ENCODE data around the gene EPN1. TPM values are rescaled to one million over a fixed set of nuclear protein-coding genes. Genes with fewer than 3 reads are reported as not detected.

Gene EPN1
- total RNA-seq, 1 donor from 2014 or later: 213 TPM

DNA sequence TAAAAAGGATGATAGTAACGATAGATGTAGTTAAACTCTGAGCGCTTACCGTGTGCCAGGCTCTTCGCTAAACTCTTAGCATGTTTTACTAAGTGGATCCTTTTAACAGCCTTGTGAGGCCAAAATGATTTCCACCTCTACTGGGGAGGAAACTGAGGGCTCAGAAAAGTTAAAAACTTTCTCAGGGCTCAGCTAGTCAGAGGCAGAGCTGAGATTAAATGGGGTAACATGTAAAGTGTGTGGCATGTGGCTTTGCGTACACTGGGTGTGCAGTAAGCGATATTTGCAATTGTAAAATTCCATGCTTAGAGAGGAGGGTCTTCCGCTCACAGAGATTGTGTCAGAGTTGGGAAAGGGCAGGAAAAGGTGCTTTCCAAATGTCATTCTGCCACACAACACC is 18.5 kb upstream of the EPN1 start:
- DNase-seq (ENCODE audit: missing footprints) (no peak), ATAC-seq (no peak)
- intact Hi-C loops (cut with DNase I): no loop called here

DNA sequence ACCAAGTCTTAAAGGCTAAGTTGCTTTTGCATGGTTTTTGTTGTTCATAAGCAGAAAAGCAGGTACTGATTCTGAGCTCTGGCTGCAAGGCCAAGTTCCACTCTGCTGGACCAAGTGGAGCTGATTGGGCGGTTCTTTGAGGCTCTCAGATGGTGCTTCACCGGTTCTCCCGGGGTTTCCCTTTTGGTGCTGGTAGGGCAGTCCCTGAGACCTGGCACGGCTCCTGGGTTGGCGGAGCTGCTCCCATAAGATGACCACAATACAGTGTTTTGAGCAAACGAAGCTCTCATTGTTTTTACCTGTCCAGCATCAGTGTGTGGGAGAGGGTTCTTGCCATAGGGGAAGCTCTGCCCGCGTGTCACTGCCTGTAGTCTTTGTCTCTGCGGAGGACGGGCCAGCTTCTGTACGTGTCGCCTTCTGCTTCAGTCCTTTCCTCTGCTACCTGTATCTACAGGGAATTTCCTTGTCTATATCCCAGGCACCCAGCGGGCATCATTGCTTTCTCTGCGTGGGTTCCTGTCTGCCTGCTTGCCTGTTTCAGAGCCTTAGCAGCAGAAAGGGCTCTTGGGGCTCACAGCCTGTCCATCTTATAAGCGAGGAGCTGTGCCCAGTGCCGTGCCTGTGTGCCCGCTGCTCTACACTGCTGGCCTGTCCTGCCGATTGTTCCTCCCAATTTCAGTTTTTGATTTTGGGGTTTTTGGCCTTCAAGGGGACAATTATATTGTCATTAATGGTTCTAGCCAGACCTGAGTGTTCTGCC is 17.9 kb upstream of the EPN1 start:
- DNase-seq (ENCODE audit: missing footprints): no peak
- intact Hi-C loops (cut with DNase I): no loop called here
- ATAC-seq: no peak

DNA sequence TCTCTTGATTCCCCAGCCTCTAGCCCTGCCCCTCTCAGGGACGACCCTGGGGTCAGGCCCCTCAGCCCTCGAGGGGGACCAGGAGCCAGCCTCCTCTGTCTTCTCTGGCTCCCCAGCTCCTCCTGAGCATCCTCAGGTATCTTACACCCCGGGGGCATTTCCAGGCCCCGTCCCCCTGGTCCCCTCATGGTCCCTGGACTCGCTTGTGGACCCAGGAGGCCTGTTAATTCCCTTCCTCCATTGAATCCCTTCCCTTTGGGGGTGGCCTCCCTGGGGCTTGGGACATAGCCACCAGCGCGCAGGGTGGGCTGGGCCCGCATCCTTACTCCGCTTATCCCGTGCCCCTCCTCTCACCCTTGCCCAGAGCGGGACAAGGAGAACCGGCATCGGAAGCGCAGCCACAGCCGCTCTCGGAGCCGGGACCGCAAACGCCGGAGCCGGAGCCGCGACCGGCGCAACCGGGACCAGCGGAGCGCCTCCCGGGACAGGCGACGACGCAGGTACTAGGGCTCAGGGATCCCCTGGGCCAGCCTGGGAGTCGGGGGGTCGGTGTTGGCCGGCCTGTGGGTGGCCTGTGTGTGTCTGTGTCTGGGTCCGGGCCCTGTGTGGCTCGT is 16.1 kb upstream of the EPN1 start:
- DNase-seq (ENCODE audit: missing footprints): no peak
- intact Hi-C loops (cut with DNase I): no loop called here
- no peak for ATAC-seq

DNA sequence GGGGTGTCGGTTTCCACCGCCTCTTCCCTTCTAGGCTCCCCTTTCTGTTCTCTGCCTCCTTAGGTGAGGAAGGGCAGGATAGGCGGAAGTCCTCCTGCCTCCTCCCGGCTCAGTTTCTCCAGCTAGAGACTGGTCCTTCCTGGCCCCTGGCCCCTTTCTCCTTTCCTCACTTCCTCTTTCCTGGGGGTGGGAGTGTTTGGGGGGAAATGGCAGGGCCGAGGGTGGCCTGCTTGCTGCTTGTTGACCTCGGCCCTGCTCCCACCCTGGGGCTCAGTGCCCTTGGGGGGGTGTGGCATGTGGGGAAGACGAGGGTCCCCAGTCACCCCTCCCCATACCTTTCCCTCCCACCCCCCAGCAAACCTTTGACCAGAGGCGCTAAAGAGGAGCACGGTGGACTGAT is 15.2 kb upstream of the EPN1 start:
- intact Hi-C loops (cut with DNase I): no loop called here
- DNase-seq (ENCODE audit: missing footprints) (no peak), ATAC-seq (no peak)

DNA sequence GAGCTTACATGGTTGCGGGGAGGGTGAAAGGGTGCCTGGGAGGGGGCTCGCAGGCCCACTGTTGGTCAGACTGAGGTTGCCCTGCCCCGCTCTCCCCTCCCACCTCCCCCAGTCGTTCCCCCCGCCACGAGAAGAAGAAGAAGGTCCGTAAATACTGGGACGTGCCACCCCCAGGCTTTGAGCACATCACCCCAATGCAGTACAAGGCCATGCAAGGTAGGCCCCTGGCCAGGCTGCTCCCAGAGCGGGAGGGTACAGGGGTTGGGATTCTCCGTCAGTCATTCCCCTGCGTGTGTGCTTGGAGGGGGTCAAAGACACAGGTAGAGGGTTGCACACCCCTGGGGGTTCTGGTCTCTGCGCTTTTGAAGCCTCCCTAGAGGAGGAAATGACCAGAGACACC is 14.6 kb upstream of the EPN1 start:
- intact Hi-C loops (cut with DNase I): no loop called here
- DNase-seq (ENCODE audit: missing footprints) (no peak), ATAC-seq (no peak)

DNA sequence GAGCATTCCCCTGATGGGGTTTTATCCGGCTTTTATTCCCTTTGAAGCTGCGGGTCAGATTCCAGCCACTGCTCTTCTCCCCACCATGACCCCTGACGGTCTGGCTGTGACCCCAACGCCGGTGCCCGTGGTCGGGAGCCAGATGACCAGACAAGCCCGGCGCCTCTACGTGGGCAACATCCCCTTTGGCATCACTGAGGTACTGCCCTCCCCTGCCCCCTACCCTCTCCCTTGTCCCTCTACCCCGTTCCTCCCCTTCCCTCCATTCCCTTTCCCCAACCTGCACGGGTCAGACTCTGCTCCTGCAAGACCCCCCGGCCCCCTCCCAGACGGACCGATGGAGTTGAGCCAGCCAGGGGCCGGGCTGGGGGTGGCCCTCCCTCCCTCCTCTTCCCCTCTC is 14.0 kb upstream of the EPN1 start:
- intact Hi-C loops (cut with DNase I): no loop called here
- DNase-seq (ENCODE audit: missing footprints): no peak
- no peak for ATAC-seq

DNA sequence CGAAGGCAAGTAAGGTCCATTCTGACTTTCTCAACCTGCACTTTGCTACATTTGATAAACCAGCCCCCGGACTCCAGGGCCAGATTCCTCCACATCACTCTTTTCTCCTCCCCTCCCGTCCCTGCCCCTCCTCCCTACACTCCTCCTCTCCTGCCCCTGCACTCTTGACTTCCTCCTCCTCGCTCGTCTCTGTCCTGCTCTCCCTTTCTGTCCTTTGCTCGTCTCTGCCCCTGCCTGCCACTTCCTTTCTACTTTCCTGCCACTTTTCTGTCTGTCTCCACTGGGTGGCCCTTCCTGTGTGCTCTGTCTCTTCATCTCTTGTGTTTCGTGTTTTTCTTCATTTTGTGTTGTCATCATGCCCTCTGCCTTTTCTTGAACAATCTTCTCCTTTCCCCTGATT is 13.2 kb upstream of the EPN1 start:
- intact Hi-C loops (cut with DNase I): no loop called here
- no peak for DNase-seq (ENCODE audit: missing footprints)
- ATAC-seq: no peak

DNA sequence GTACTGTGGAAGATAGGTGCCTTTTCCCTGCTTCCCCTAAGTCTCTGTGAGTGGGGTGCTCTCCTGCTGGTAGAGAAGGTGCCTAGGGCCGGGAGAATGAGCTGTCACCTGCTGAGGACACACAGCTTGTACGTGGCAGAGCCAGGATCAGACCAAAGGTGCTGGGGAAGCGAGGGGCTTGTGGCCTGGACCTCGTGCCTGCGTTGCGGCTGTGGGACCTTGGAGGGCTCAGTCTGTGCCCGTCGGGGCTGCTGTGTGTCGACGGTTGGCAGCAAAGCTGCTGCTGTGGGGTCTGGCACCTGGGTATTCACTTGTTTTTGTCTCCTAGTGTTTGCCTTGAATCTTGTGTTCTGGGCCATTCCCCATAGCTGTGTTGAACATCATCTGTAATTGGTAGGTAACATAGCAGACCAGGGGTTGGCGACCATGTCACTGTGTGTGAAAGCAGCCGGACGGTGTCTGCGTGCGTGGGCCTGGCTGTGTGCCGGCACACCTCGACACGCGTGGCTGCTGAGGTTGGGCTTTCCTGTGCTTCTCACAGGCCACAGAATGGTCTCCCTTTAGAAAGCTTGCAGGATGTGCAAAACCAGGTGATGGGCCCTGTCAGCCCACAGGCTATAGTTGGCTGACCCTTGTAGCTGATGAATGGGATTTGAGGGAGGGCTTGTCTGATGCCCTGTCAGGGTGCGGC is 11.0 kb upstream of the EPN1 start:
- ATAC-seq: no peak
- intact Hi-C loops (cut with DNase I): no loop called here

DNA sequence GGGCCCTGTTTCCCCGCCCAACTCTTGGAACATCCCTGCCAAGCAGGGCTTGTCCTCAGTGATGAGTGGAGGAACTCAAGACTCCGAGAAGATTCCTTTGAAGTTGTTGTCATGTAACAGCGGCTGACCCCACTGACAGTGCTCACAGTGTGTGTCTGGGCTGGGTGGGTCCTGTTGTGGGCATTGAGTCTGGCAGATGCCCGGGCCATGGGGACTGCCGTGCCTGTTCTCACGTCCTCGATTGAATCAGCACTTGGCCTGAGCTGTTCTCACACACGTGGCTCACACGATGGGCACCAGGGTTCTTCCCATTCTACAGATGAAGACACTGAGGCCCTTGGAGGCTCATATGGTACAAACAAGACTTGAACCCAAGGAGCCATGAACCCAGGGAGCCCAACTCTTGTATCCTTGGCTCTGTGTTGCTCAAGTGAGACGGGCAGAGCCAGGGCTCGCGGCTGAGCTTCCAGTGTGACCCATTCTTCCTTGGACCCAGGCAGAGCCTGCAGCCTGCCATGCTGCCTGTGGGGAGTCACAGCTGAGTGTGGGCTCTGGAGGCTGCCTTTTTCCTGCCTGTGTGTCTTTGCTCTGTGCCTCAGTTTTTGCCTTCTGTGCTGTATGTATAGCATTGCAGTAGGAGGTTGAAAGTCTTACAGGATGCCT is 8.6 kb upstream of the EPN1 start:
- no peak for ATAC-seq
- intact Hi-C loops (cut with DNase I): no loop called here
- DNase-seq (ENCODE audit: missing footprints): no peak

More for the DNA sequence above, 11.0 kb upstream of the EPN1 start:
- DNase-seq (ENCODE audit: missing footprints): no peak

DNA sequence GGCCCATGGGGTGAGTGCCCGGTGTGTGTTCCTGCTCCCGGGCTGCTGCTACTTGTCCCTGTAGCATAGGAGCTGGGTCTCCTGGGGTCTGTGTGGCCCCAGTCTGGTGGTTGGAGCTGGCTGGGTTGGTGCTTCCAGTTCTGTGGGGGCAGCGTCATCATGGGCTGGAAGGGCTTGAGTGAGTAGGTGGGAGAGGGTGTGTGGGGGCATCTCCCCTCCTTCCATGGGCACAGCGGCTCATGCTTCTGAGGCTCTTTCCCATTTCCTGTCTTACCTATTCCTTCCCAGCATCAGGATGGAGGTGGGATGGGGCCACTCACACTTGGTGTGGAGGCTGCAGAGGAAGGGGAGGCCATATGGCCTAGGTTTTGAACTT is 8.0 kb upstream of the EPN1 start:
- intact Hi-C loops (cut with DNase I): no loop called here
- ATAC-seq (no peak), DNase-seq (ENCODE audit: missing footprints) (no peak)

DNA sequence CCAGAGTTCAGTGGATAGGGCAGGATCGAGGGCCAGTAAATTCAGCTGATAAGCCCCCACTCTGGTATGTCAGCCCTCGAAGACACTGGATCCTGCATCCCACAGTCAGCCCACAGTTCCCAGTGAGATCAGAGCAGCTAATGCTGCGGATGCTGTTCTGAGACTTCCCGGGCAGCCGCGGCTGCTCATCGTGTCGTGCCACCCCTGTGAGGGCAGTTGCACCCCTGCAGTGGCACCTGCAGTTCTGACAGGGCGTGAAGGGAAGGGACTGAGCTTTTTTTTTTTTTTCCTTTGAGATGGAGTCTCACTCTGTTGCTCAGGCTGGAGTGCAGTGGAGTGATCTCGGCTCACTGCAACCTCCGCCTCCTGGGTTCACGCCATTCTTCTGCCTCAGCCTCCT is 7.5 kb upstream of the EPN1 start:
- DNase-seq (ENCODE audit: missing footprints) (no peak), ATAC-seq (no peak)
- intact Hi-C loops (cut with DNase I): no loop called here

DNA sequence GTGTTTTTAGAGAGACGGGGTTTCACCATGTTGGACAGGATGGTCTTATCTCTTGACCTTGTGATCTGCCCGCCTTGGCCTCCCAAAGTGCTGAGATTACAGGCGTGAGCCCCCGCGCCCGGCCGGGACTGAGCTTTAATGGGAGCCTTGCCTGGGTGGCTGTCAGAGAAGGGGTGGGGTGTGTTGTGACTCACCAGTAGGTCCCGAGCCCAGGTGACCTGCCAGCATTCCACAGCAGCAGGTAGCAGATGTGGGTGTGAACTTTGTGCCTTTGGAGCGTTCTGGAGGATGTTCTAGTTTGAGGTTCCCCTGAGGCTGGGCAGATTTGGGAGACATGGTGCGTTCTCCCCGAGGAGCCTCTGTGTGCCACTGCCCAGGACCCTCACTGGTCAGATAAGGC is 7.1 kb upstream of the EPN1 start:
- no peak for ATAC-seq
- intact Hi-C loops (cut with DNase I): no loop called here
- DNase-seq (ENCODE audit: missing footprints): no peak

DNA sequence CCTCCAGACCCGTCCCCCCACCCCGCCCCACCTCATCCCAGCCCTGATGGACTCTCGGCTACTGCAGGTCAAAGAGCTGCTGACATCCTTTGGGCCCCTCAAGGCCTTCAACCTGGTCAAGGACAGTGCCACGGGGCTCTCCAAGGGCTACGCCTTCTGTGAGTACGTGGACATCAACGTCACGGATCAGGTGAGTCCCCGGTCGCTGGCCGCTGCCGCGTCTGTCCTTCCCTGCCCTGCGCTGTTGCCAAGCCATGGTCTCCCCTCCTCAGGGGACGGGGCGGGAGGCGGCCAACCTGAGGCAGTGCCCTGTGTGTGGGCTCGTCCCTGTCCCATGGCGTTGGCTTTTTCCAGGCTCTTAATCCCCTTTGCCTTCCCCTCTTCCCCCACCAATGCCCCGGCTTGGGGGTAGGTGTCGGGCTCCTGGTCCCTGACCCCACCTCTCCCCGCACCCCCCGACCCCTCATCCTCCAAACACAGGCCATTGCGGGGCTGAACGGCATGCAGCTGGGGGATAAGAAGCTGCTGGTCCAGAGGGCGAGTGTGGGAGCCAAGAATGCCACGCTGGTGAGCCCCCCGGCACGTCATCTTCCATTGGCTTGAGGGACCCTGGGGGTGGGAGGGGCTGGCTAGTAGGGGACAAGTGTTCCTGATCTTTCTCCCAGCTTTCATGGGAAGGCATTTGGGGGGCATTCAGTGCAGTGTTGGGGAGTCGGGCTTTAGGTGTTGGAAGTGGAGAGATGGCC is 6.2 kb upstream of the EPN1 start:
- no peak for ATAC-seq

DNA sequence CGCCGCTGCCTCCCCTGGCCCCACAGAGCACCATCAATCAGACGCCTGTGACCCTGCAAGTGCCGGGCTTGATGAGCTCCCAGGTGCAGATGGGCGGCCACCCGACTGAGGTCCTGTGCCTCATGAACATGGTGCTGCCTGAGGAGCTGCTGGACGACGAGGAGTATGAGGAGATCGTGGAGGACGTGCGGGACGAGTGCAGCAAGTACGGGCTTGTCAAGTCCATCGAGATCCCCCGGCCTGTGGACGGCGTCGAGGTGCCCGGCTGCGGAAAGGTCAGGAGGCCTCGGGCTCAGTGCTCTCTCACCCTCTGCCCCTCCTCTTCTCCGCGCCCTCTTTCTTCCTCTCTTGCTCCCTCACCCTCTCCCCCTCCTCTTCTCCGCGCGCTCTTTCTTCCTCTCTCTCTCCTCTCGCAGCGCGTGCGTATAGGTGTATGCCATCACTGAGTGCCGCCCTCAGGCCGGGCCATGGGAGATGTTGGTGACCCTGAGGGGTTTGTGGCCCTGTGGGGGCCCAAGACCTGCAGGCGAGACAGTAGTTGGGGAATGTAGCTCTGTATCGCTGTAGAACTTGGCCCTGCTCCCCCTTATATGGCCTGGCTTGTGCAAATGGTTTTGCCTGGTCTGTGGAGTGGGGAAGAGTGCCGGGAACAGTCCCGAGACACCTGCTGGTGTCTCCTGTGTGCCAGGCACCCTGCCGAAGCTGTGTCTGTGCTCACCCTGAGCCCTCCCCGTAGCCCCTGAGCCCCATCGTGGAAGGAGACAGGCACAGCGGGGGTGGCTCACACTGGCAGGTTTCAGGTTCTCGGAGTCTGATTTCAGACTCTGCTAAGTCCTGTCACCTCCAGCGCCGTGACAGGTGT is 5.4 kb upstream of the EPN1 start:
- intact Hi-C loops (cut with DNase I): no loop called here
- DNase-seq (ENCODE audit: missing footprints) (no peak), ATAC-seq (no peak)

More for the DNA sequence above, 6.2 kb upstream of the EPN1 start:
- intact Hi-C loops (cut with DNase I): no loop called here
- no peak for DNase-seq (ENCODE audit: missing footprints)

DNA sequence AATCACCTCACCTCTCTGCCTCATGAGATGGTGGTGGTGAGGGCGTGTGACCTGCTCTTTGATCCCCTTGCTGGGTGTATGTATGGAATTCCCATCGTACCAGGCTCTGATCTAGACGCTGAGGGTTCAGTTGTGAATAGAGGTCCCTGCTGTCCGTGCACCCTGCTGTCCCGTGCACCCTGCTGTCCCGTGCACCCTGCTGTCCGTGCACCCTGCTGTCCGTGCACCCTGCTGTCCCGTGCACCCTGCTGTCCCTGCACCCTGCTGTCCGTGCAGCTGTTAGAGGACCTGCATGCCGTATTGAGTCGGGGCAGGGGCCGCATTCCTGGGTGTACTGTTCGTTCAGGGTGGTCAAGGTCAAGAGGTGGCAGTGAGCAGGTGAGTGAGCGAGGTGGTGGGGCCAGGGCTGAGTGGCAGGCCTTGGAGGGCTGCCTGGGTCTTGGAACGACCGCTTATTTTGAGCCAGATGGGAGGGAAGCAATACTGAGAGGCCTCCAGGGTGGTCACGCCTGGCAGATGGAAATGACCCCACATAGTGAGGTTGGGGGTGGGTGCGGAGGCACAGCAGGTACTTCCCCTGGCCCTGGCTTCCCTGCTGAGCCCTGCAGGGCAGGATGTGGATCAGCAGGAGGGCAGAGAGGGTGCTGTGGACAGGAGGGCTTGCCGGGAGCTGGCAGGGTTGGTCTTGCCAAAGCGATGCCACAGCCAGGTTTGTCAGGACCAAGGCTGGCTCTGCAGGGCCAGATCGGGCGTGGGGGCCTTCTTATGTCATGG is 4.6 kb upstream of the EPN1 start:
- no peak for ATAC-seq
- intact Hi-C loops (cut with DNase I): no loop called here
- DNase-seq (ENCODE audit: missing footprints): no peak

DNA sequence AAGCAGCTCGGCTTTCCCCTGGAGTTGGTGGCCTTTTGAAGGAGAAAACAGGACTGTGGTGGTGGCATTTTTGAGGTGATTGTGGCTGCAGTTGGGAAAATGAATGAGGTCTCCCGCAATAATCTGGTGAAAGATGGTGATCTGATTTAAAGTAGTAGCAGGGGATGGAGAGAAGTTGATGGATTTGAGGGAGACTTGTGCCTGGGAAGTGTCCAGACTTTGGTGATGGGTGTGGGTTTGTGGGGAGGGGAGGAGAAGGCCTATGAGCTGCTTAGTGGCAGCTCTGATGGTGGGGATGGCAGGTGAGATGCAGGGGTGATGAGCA is 4.0 kb upstream of the EPN1 start:
- no peak for ATAC-seq
- no peak for DNase-seq (ENCODE audit: missing footprints)
- intact Hi-C loops (cut with DNase I): no loop called here

DNA sequence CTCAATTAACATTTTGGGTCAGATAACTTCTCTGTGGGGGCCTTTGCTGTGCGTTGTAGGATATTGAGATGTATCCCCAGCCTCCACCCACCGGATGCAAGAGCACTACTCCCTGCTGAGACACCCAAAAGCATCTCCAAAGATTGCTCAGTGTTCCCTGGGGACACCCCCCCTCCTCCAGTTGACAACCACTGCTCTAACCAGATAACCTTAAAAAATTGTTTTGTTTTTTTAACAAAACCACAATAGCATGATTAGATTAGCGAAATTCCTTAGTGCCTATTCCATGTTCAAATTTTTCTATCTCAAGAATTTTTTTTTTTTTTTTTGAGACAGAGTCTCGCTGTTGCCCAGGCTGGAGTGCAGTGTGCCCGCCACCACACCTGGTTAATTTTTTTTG is 2.6 kb upstream of the EPN1 start:
- DNase-seq (ENCODE audit: missing footprints) (no peak), ATAC-seq (no peak)
- intact Hi-C loops (cut with DNase I): no loop called here

DNA sequence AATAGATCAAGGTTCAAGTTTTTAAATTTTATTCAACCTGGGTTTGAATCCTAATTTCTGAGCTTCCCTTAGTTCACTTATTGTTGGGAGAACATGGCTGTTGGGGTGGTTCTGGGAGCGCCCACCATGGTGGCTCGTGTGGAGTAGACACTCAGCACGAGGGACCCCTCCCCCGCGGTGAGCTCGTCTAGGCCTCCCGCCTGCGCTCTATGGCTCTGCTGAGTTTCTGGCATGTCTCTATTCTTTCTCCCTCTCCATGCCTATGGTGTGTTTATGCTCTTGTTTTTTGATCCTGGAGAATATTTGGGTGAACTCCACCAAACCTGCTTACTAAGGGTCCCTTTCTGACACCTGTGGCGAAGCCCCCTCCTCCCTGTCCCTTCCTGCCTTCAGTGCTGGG is 1.6 kb upstream of the EPN1 start:
- intact Hi-C loops (cut with DNase I): no loop called here
- no peak for ATAC-seq
- no peak for DNase-seq (ENCODE audit: missing footprints)

Data from Right ventricle myocardium inferior (tissue), 1 donor.